ENCODE results near the gene KRT6A.
A peak's percentile ranks its signal among the peaks of the same experiment; 100 is the strongest.
"Not testable (repeated sequence)": the region's sequence is repeated elsewhere in the genome, so short reads cannot be mapped to it uniquely, and the experiment has no call there.

Gene KRT6A

DNA sequence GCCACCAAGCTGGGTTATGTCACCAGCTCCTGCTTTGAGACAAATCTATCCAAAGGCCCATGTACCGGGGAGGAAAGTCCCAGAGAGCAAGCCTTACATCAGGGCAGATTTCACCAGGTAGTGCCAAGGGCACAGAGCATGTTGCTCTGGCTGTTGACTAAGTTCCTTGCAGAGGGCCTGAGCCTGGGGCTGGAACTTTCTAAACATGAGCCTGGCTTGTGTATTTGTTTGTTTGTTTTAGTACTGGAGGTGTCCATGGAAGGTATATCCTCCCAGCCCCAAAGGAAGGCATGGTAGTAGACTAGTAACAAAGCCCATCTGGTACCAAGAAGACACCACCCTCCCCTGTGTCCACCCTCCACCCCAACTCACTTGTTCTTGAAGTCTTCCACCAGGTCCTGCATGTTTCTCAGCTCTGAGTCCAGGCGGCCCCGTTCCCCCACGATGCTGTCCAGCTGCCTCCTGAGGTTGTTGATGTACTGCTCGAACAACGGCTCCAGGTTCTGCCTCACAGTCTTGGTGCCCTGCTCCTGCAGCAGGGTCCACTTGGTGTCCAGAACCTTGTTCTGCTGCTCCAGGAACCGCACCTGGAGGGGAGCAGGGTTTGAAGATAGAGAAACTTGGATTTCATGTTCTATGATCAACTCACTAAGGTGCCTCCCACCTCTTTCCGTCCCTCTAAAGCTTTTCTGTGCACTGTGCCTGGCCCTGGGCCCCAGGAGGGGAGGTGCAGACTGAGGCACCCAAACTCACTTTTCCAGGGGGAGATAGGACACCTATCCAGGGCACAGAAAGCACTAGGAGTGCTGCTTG lies 25.7 kb upstream of the KRT6A start:
- Mint-ChIP-seq H3K27me3 (no peaks in the 10 kb centered on the region), H3K4me3 (no peak overlapping the region), H3K27ac (no peak overlapping the region), H3K36me3 (ENCODE audit: low read depth) (no peaks in the 10 kb centered on the region), H3K4me1 (no peaks in the 10 kb centered on the region), H3K9me3 (no peaks in the 10 kb centered on the region)
- ATAC-seq (no peak), DNase-seq (no peak)

DNA sequence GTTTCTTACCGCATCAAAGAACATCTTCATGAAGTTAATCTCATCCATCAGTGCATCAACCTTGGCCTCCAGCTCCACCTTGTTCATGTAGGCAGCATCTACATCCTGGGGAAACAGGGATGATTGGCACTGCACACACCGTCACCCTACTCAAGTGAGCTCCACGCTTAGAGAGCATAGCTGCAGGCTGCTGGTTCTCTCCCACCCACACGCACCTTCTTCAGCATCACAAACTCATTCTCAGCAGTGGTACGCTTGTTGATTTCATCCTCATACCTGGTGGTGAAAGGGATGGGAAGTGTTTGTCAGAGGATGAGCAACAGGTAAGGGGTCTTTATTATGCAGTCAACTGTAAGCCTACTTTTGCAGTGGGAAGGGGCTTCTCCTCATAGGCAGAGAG lies 24.8 kb upstream of the KRT6A start:
- Mint-ChIP-seq H3K4me1 (no peaks in the 10 kb centered on the region), H3K27me3 (peaks cover 3% of the 10 kb centered on the region), H3K36me3 (ENCODE audit: low read depth) (no peaks in the 10 kb centered on the region), H3K9me3 (no peaks in the 10 kb centered on the region), H3K4me3 (no peak overlapping the region), H3K27ac (no peak overlapping the region)
- ATAC-seq, result no peak
- DNase-seq, result no peak

DNA sequence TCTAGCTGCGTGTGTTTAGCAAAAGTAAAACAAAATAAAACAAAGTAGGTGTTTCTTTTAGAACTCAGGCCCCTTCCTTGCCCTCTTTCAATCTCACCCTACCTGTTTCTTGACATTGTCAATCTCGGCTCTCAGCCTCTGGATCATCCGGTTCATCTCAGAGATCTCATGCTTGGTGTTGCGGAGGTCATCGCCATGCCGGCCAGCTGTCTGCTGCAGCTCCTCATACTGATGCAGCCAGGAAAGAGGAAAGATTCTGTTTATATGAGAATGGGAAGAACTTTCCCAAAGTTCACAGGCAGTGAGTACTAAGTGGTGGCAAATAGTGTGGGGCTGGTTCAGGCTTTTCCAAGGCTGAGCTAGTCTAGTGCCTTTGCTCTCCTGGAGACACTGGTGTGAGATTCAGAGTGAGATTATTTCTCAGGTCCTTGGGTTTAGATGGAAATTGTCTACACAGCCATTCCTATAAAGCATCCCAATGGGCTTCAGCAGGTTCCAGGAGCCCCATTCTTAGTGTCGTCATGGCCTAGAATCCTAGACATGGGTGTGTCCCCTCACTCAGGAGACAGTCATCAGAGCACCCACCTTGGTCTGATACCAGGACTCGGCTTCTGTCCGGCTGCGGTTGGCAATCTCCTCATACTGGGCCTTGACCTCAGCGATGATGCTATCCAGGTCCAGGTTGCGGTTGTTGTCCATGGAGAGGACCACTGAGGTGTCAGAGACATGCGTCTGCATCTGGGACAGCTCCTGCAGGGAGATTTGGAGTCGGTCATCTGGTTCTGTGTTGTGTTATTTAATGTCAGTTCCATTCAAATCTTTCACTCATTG lies 24.2 kb upstream of the KRT6A start:
- peaks cover 7% of the 10 kb centered on the region for H3K27me3 Mint-ChIP-seq
- no peaks in the 10 kb centered on the region for H3K4me1 Mint-ChIP-seq

DNA sequence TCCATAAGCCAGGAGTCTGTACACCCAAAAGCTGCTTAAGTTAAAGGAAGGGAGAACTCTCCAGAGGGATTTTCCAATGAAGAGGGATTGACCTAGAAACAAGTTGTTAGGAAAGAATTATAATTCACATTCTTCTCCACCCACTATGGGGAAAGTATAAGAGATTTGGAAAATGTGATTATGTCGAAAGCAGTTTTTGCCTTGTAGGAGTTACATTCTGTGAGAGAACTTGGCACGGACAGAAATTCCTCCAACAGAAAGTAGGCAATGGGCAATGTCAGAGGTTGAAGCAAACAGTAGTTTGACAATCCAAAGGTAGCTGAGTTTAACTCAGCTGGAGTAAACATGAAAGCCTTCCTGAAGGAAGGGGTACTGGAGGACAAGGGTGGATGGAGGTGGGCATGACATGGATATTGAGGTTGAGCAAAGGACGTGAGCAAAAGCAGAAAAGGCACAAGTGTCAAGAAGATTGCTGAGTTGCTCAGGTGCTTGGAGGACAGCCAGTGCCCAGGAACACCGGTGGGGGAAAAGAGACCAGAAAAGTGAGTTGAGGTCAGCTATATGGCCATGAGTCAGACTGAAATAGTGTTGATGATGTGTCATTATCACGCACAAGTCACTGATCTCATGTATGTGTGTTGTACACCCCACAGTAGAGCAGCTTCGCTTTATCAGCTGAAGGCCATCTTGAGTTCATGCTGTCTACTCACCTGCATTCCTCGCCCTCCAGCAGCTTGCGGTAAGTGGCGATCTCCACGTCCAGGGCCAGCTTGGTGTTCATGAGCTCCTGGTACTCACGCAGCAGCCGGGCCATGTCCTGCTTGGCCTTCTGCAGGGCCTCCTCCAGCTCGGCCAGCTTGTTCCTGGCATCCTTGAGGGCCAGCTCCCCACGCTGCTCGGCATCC lies 23.1 kb upstream of the KRT6A start:
- Mint-ChIP-seq H3K27ac (no peak overlapping the region), H3K4me3 (no peak overlapping the region), H3K4me1 (no peaks in the 10 kb centered on the region), H3K27me3 (peaks cover 9% of the 10 kb centered on the region), H3K36me3 (ENCODE audit: low read depth) (no peaks in the 10 kb centered on the region), H3K9me3 (no peaks in the 10 kb centered on the region)
- ATAC-seq (no peak), DNase-seq (no peak)

More for the DNA sequence above, 24.2 kb upstream of the KRT6A start:
- no peak for DNase-seq
- no peaks in the 10 kb centered on the region for H3K36me3 Mint-ChIP-seq (ENCODE audit: low read depth)
- no peaks in the 10 kb centered on the region for H3K9me3 Mint-ChIP-seq
- ATAC-seq, result no peak
- H3K4me3 Mint-ChIP-seq, result no peak overlapping the region
- H3K27ac Mint-ChIP-seq, result no peak overlapping the region

DNA sequence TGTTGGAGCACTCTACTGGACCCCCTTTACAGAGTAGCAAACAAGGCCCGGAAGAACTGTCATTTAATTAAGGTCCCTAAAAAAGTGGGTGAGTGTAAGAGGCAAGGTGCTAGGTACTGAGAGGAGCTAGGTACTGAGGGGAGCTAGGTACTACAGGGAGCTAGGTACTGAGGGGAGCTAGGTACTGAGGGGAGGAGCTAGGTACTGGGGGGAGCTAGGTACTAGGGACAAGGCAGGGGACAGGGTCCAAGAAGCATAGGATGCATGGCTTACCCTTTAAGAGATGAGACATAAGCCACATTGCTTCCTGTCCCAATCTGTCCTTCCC lies 22.2 kb upstream of the KRT6A start:
- DNase-seq (no peak), ATAC-seq (no peak)
- Mint-ChIP-seq H3K36me3 (ENCODE audit: low read depth) (no peaks in the 10 kb centered on the region), H3K27ac (no peak overlapping the region), H3K4me3 (no peak overlapping the region), H3K9me3 (no peaks in the 10 kb centered on the region), H3K27me3 (peaks cover 11% of the 10 kb centered on the region), H3K4me1 (no peaks in the 10 kb centered on the region)

DNA sequence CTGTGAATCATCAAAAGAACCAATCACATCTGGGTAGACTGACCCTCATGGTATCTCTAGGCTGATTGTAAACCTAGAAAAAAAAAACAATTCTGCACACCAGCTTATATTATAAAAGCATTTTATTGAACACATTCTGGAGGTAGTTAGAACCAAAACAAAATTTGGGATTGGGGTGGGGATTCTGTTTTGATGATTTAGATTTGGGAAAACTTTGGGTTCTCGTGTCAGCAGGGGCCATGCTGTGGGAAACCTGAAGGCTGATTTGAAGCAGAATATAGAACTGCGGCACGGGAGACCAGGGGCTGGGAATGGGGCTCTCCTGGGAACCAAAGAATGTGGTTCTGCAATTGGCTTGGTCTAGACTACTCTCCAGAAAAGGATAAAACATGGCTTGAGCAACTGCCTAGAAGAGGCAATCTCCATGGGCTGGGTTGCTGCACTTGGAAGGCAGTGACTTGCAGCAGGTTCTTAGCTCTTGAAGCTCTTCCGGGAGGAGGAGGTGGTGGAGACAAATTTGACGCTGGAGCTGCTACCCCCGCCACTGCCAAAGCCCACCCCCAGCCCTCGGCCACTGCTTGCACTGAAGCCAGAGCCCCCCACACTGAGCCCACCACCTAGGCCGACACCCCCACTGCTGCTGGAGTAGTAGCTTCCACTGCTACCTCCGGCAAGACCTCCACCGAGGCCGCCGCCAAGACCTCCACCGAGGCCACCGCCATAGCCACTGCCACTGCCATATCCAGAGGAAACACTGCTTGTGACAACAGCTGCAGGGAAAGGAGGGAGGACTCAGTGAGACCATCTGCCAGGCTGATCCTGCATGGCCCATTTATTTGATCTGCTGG lies 21.6 kb upstream of the KRT6A start:
- Mint-ChIP-seq H3K4me3 (no peak overlapping the region), H3K9me3 (no peaks in the 10 kb centered on the region), H3K27ac (no peak overlapping the region), H3K36me3 (ENCODE audit: low read depth) (no peaks in the 10 kb centered on the region), H3K4me1 (no peaks in the 10 kb centered on the region), H3K27me3 (peaks cover 13% of the 10 kb centered on the region)
- ATAC-seq, result no peak
- DNase-seq, result no peak

DNA sequence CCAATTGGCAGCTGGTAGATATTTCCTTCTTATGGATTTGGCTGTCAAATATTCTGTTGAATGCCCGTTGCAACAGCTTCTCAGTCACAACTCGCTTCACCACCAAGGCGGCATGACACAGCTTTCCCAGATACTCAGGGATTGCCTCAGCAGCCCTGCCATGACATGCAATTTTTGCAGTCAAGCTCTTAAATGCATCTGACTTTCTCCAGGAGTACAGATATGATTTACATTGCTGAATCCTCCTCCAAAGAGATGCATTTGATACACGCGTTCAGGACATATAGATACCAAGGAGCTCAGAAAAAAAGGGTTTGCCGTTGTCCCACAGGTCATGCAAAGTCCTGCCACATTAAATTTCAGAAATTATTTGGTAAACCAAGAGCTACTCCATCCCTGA lies 20.7 kb upstream of the KRT6A start:
- DNase-seq, result no peak
- Mint-ChIP-seq H3K27ac (no peak overlapping the region), H3K27me3 (peaks cover 18% of the 10 kb centered on the region), H3K36me3 (ENCODE audit: low read depth) (no peaks in the 10 kb centered on the region), H3K4me3 (no peak overlapping the region), H3K9me3 (no peaks in the 10 kb centered on the region), H3K4me1 (no peaks in the 10 kb centered on the region)
- no peak for ATAC-seq

DNA sequence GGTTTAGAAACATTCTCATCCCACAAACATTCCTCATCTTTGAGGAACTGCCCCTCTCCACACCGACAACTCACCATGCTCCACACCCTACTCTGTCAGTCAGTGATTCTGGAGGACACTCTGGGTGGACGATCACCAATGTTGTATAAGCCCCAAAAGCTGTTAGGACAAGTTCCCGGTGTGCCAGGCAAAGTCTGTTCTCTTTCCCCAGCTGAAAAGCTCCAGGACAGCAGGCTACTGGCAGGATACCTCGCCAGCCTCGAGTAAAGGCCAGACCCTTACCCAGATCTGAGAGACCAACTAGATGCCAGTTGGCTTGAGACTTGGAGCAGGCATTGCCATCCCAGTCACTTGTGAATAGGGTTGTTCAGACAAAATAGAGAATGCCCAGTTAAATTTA lies 15.2 kb upstream of the KRT6A start:
- Mint-ChIP-seq H3K4me3 (no peak overlapping the region), H3K4me1 (no peaks in the 10 kb centered on the region)

DNA sequence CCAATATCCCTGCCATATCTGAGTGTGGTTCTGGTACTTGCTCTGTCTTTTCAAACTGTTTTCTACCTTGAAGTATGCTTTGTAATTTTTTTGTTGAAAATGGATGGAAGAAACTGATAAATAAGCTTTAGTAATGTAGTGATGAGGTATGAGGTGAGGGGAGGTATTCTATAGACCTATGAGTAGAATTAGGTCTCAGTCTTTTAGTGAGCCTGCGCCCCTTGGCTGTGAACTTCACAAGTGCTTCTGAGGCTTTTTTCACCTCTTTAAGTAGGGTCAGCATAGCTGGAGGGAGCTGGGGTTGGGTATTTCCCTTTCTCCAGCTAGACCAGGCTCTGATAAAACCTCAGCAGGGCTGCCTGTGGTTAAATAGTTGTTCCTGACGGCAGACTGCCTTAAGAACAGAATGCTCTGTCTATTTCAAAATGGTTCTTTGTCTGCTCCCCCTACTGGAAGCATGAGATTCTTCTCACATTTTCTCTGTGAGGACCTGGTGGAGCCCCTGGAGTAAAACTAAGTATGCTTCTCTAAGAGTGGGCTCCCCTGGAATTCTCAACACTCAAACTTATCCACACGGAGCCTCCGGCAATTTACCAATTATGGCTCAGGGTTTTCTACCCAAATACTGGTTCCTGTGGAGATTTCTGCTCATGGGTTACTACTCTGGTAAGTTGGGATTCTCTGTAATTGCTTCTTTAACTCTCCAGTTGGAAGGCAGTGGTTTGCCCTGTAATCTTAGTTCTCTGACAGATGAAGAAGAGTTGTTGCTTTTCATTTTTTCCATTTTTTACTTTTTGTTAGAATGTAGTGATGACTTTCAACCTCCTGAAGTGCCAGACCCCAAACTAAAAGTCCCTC lies 14.0 kb upstream of the KRT6A start:
- Mint-ChIP-seq H3K27me3 (peaks cover 35% of the 10 kb centered on the region), H3K4me1 (no peaks in the 10 kb centered on the region), H3K27ac (no peak overlapping the region), H3K36me3 (ENCODE audit: low read depth) (no peaks in the 10 kb centered on the region), H3K9me3 (no peaks in the 10 kb centered on the region), H3K4me3 (no peak overlapping the region)
- DNase-seq (no peak), ATAC-seq (peak; percentile 33)

More for the DNA sequence above, 15.2 kb upstream of the KRT6A start:
- ATAC-seq, result no peak
- DNase-seq, result no peak
- Mint-ChIP-seq H3K27me3 (peaks cover 42% of the 10 kb centered on the region), H3K36me3 (ENCODE audit: low read depth) (no peaks in the 10 kb centered on the region), H3K9me3 (no peaks in the 10 kb centered on the region), H3K27ac (no peak overlapping the region)

DNA sequence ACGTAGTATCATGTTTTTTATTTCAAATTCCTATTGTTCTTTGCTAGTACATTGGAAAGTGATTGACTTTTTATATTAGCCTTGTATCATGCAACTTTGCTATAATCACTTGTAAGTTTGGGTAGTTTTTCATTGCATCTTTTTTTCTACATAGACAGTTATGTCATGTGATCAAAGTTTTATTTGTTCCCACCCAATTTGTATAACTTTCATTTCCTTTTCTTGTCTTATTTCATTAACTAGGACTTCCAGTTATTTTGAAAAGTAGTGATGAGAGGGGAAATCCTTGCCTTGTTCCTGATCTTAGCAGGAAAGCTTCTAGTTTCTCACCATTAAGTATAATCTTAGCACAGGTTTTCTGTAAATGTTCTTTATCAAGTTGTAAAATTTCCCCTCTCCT lies 9.8 kb upstream of the KRT6A start:
- H3K27ac Mint-ChIP-seq, result no peak overlapping the region
- H3K4me3 Mint-ChIP-seq, result no peak overlapping the region
- DNase-seq, result no peak
- H3K4me1 Mint-ChIP-seq, result no peaks in the 10 kb centered on the region
- H3K36me3 Mint-ChIP-seq (ENCODE audit: low read depth), result no peaks in the 10 kb centered on the region
- no peak for ATAC-seq
- no peaks in the 10 kb centered on the region for H3K9me3 Mint-ChIP-seq
- peaks cover 19% of the 10 kb centered on the region for H3K27me3 Mint-ChIP-seq

DNA sequence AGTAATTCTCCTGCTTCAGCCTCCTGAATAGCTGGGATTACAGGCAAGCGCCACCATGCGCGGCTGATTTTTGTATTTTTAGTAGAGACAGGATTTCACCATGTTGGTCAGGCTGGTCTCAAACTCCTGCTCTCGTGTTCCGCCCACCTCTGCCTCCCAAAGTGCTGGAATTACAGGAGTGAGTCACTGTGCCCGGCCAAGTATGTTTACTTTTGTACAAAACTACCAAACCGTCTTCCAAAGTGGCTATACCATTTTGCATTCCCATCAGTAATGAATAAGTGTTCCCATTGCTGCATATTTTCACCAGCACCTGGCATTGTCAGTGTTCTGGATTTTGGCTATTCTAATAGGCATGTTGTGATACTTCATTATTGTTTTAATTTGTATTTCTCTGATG lies 8.4 kb upstream of the KRT6A start:
- no peak for DNase-seq
- Mint-ChIP-seq H3K4me1 (no peaks in the 10 kb centered on the region), H3K27me3 (peaks cover 10% of the 10 kb centered on the region), H3K4me3 (no peak overlapping the region), H3K27ac (no peak overlapping the region), H3K36me3 (ENCODE audit: low read depth) (no peaks in the 10 kb centered on the region), H3K9me3 (no peaks in the 10 kb centered on the region)
- no peak for ATAC-seq

DNA sequence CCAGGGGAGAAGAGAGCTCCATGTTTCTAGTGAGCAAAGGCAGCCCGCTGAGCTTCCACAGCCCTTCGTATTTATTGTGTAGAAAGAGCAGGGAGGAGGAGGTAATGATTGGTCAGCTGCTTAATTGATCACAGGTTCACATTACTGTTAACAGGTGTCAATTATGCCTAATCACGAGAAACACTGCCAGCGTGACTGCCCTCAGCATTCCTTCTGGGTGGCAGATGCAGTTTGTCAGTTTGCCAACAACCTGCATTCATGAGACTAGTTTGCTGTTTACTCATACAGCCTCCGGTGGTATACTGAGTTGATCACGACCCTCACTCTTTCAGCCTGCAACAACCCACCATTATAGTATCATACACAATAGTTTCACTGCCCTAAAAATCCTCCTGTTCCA lies 7.5 kb upstream of the KRT6A start:
- not testable (repeated sequence) for ATAC-seq; H3K27ac Mint-ChIP-seq; H3K4me3 Mint-ChIP-seq; H3K9me3 Mint-ChIP-seq; H3K27me3 Mint-ChIP-seq; DNase-seq; H3K4me1 Mint-ChIP-seq; H3K36me3 Mint-ChIP-seq (ENCODE audit: low read depth)

DNA sequence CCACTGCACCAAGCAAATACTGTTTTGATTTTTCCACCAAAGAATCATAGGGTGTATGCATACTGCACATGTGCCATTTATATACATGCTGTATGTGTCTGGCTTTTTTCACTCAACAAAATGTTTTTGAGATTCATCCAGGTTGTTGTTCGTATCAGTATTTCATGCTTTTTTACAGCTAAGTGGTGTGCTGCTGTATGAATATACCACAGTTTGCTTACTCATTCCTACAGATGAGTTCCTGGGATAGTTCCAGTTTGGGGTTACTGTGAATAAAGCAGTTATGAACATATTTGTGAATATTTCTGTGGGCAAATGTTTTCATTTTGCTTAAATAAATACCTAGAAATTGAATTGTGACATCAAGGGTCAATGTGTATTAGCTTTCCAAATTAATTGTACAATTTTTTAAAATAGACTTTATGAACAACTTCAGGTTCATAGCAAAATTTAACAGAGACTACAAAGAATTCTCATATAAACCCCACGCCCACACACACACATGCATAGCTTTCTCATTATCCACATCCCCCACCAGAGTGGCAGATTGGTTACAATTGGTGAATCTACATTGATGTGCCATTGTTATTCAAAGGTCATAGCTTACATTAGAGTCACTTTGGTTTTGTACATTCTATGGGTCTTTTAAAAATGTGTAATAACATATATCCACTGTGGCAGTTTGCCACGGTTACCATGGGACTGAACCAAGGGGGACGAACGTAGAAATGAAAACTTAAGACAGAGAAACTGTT lies 6.9 kb upstream of the KRT6A start:
- Mint-ChIP-seq H3K9me3 (no peaks in the 10 kb centered on the region), H3K27me3 (no peaks in the 10 kb centered on the region), H3K27ac (no peak overlapping the region), H3K4me1 (no peaks in the 10 kb centered on the region), H3K4me3 (no peak overlapping the region), H3K36me3 (ENCODE audit: low read depth) (no peaks in the 10 kb centered on the region)
- no peak for ATAC-seq
- no peak for DNase-seq
